ENCODE data around the gene CFAP161.

The CFAP161 gene

DNA sequence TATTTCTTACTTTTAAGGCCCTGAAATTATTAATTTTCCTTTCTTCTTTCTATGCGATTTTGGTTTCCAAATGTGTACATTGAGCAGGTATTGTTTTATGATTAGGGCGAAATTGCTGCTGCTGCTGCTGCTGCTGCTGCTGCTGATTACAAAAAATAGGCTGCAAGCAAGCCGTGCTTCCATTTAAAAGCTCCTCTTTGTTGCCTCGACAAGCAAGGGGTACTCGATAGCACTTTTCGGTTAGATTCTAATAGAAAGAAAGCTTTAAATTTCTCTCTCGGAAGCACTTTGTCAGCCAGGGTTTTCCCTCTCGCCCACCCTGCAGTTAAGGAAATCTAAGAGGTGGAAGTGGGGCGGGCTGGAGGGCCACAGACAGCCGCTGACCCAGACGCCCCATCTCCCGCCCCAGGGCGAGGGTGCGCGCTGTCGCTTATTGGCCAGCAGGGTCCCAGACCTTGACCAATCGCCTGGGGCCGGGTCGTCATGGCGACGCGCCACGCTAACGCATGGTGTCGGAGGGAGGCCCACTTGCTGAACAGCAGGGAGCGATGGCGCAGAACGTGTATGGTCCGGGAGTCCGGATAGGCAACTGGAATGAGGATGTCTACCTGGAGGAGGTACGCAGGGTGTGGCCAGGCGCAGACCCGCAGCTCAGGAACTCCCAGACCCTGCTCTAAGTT lies at the start of gene CFAP161:
Gene CFAP161 (plus strand): TSS at position 489 of the 680 bp plus-strand sequence. CDS start 60 bp downstream, at position 549.
- peak; percentile 83 for DNase-seq

DNA sequence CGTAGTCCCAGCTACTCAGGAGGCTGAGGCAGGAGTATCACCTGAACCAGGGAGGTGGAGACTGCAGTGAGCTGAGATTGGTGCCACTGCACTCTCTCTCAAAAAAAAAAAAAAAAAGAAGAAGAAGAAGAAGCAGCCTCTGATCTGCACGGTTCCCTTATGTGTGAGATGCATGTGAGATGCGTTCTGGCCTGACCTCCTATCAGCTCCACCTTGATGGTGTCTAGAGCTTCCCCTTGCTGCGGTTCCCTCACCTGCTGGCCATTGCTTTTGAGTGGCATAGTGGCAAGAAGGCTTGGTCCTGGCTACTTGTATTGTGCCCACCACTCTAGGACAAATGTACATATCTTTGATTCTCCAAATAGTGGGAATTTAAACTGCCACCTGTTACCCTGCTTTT lies 49.4 kb upstream of the CFAP161 start:
- DNase-seq = no peak

- no peak for DNase-seq
Measured at GRCh38 chr15:81085213-81085612, 48.9 kb upstream of the CFAP161 start.

GRCh38 chr15:81085898-81086297 lies 48.2 kb upstream of the CFAP161 start:
- DNase-seq = no peak

- peak; percentile 25 for DNase-seq
Measured at GRCh38 chr15:81087066-81087465, 47.0 kb upstream of the CFAP161 start.

DNA sequence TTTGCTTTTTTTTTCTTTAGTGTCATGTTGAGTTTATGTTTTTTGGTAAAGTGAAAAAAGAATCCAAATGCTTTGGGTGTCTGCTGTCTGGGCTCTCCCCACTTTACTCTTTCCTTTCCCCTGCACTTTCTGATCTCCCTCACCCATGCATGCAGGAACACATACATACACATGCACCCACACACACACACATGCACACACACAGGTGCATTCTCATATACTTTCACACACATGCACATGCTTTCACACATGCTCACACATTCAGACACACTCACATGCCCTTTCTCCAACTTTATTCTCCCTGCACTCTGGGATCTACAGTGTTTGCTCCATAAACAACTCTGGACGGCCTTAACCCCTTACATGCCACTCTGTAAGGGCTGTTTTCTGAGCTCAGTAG lies 46.4 kb upstream of the CFAP161 start:
- DNase-seq = no peak

GRCh38 chr15:81088470-81089013 lies 45.5 kb upstream of the CFAP161 start:
- no peak for DNase-seq

GRCh38 chr15:81091889-81092558 lies 42.0 kb upstream of the CFAP161 start:
- peak; percentile 98 for DNase-seq

- no peak for DNase-seq
Measured at GRCh38 chr15:81092559-81092902, 41.5 kb upstream of the CFAP161 start.

DNA sequence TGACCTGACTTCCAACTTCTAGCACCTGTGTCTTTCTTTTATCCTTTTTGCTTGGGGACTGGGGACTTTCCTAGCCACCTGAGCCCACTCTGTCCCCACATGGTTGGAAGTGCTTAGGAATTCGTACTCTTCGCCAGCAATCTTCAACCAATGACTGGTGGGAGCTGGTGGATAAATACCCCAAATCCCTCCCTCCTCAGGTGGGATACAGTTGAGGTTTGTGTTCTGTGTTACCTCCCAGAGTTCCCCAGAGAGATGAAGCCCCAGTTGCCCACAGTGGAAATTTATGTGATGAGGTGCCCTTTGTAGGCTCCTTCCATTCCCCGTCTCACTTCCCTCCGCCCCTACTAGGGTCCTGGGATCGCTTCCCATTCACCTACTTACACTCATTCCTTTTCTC lies 40.1 kb upstream of the CFAP161 start:
- DNase-seq = no peak

DNA sequence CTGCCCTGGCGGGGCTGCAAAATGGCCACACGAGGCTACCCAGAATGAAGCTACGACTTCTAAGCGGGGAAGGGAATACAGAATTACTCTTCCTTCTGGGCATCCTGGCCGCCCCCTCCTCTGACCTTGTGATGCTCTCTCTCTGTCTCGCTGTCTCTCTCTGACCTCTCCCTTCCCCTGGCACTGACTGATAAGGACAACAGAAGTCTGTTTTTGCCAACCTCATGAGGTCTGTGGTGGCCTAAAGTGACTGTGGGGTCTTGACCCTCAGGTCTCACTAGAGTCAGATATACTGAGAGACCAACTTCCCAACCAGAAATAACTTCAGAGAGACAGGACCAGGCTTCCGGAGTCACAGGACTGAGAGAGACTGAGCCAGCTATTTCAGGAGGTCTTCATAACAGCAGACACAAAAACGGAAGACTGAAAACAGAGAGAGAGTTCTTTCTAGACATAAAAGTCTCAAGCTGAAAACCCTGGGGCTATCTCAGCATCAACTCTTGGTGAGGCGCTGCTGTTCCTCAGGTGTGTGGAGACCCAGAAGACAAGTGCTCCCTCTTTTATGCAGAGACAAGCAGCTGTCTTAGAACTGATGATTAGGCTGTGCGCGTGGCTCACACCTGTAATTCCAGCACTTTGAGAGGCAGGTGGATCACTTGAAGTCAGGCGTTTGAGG lies 38.2 kb upstream of the CFAP161 start:
- no peak for DNase-seq

- no peak for DNase-seq
Measured at GRCh38 chr15:81096398-81096797, 37.7 kb upstream of the CFAP161 start.

GRCh38 chr15:81097116-81097889 lies 36.8 kb upstream of the CFAP161 start:
- no peak for DNase-seq

DNA sequence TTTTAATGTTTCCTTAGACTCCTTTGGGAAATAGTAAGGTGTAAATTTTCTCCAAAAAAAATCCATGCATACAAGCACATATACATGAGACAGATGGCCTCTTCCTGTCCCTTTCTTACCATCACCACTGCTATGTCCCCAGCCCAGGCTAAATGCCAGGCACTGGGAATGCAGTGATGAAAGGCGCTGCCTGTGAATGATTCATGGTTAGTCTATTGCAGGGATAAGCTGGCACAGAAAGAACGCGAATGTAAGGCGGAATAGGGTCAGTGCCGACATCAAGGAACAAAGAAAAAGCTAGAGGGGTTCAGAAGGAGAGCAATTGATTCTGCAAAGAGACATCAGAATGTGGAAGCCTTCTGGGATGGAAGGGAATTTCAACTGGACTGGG lies 36.2 kb upstream of the CFAP161 start:
- peak; percentile 52 for DNase-seq

- DNase-seq = no peak
Measured at GRCh38 chr15:81098349-81098748, 35.7 kb upstream of the CFAP161 start.

DNA sequence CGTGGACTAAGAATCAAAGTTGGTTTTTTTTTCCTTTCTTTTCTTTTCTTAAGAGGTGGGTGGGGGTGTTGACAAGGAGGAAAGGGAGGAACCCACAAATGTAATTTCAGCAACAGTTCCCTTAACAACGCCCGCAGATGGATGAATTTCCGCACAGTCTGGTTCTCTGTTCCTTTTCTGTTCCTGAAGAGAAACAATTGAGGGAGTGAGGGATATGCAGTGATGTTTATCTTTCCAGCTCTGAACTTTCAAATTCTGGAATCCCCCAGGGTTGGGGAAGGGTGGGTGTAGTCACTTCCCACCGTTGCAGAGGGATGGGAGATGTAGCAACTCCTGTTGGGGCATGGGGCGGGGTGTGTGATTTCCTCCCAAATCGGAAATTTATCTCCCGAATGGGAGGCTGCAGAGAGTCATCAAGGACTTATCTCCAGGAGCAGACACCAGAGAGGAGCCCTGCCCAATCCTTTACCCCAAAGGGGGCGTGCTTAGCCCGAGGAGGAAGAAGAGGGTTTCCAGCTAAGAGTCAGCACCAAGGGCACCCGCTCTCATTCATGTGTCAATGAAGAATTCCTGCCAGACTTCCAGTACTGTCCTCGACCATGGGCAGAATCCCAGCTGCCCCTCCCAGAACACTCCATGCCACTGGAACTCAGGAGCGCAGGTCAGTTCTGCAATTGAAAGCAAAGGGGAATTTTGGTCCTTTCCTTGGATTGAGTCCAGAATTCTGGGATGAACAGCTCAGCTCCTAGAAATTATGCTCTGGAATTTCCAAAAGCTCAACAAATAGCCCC lies 35.0 kb upstream of the CFAP161 start:
- peak; percentile 57 for DNase-seq

GRCh38 chr15:81101894-81102815 lies 31.9 kb upstream of the CFAP161 start:
- DNase-seq = no peak

GRCh38 chr15:81103857-81104256 lies 30.2 kb upstream of the CFAP161 start:
- no peak for DNase-seq

DNA sequence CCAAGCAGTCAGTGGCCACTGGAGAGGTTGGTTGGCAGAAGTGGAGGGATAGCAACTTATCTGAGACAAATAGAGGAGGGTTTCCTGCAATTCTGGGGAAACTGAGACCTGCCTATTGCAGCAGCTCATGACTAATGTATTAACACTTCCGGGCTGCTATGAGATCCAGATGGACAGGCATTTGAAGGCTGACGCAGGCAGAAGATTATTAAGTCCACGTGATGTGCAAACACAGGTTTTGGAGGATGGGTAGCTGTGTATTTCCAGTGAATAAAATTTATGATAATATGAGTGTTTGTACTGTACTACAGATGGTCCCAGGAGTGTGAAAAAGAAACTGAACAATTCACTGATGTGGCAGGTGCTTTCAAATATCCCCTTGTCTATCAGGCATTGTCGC lies 28.5 kb upstream of the CFAP161 start:
- DNase-seq = peak; percentile 71

DNA sequence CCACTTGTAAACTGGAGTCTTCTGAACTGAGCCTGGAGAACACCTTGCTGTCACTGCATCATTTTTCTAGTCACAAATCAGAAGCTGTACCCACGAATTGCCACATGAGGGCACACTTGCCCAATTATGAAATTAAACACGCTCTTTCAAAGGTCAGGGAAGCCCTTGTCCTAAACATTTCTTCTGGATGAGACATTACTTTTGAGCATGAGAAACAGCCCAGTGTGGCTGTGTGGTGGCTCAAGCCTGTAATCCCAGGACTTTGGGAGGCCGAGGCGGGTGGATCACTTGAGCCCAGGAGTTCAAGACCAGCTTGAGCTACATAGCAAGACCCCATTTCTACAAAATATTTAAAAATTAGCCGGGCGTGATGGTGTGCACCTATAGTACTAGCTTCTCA lies 27.5 kb upstream of the CFAP161 start:
- DNase-seq = peak; percentile 87

DNA sequence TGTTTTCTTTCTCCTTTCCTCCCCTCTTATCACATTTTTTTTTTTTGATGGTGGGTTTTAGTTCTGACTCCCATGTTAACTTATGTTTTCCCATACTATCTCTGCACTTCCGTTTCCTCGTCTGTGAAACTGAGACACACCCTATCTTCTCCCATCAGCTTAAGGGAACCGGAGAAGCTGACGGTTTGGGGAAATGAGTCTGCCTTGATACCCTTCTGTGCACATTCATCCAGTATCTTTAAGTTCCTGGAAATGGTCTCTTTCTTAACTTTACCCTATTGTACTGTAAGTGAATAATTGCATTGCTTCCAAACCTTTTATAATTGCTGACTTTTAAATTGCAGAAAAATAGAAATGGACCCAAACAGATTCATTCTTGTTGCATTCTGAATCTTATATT lies 26.2 kb upstream of the CFAP161 start:
- DNase-seq = no peak

Measured in fibroblast of skin of right biceps (primary cell).